Endothelial cell of umbilical vein (primary cell): ENCODE data around the gene KLHL17.
"Not testable (repeated sequence)": the region's sequence is repeated elsewhere in the genome, so short reads cannot be mapped to it uniquely, and the experiment has no call there.

Source experiments
- CTCF ChIP-seq, 2 donors: IDR thresholded peaks; 1 replicate in 1 of 2; 2 replicates in 1 of 2; pipeline ENCODE4 v1.5.1; 2011; ENCODE audit warnings: low read length in 2 of 2, mild to moderate bottlenecking in 2 of 2, moderate library complexity in 2 of 2, control low read depth in 1 of 2, inconsistent platforms in 1 of 2, low read depth in 1 of 2; ENCODE audit not compliant: insufficient read depth in 1 of 2; ENCODE audit errors: extremely low read depth in 1 of 2
- EZH2 ChIP-seq: IDR thresholded peaks from 2 replicates; pipeline ENCODE4 v1.6.1; 2012; ENCODE audit warnings: borderline replicate concordance, low read depth, mild to moderate bottlenecking, moderate library complexity, low read length, inconsistent platforms; ENCODE audit not compliant: severe bottlenecking
- GATA2 ChIP-seq: IDR thresholded peaks from 2 replicates; pipeline ENCODE4 v1.7.0; 2011; ENCODE audit warnings: low read depth, mild to moderate bottlenecking, moderate library complexity, mixed read lengths, low read length; ENCODE audit not compliant: insufficient read length, insufficient read depth
- JUN ChIP-seq: IDR thresholded peaks from 2 replicates; pipeline ENCODE4 v1.6.1; 2011; ENCODE audit warnings: borderline replicate concordance, low read depth; ENCODE audit not compliant: insufficient read length, insufficient read depth
- MAX ChIP-seq: IDR thresholded peaks from 2 replicates; pipeline ENCODE4 v1.6.1; 2011; ENCODE audit not compliant: insufficient read depth, insufficient read length
- MYC ChIP-seq: IDR thresholded peaks from one replicate; pipeline ENCODE4 v1.6.1; 2011; ENCODE audit warnings: mild to moderate bottlenecking, low read depth, low read length
- POLR2A ChIP-seq: IDR thresholded peaks from 2 replicates; pipeline ENCODE4 v1.6.1; 2012; ENCODE audit warnings: low read depth, mild to moderate bottlenecking, control low read depth, low read length
- POLR2AphosphoS5 ChIP-seq: IDR thresholded peaks from 2 replicates; pipeline ENCODE4 v1.6.1; 2012; ENCODE audit warnings: low read depth, mild to moderate bottlenecking, control low read depth, low read length, moderate library complexity; ENCODE audit not compliant: insufficient read depth

GRCh38 chr1:988061-988460 lies 27.7 kb downstream of the KLHL17 start:
- not testable (repeated sequence) for TF ChIP-seq CTCF (IDR thresholded peaks at IDR 0.05; ENCODE audit: extremely low read depth in 1 of 2, insufficient read depth in 1 of 2, low read depth in 1 of 2, low read length in 2 of 2); JUN; GATA2; MYC; POLR2A; EZH2; MAX; POLR2AphosphoS5
